HG03159 (cell line): Measurements from ENCODE around the gene MCU.
"Not testable (repeated sequence)": the region's sequence is repeated elsewhere in the genome, so short reads cannot be mapped to it uniquely, and the experiment has no call there.

ENCODE experiments used
- ATAC-seq: cut with Tn5 transposase; IDR thresholded peaks from one replicate; pipeline ENCODE4 v1.9.1; 2021; ENCODE audit warnings: mild to moderate bottlenecking, moderate library complexity; ENCODE audit not compliant: unreplicated experiment

Gene MCU

DNA sequence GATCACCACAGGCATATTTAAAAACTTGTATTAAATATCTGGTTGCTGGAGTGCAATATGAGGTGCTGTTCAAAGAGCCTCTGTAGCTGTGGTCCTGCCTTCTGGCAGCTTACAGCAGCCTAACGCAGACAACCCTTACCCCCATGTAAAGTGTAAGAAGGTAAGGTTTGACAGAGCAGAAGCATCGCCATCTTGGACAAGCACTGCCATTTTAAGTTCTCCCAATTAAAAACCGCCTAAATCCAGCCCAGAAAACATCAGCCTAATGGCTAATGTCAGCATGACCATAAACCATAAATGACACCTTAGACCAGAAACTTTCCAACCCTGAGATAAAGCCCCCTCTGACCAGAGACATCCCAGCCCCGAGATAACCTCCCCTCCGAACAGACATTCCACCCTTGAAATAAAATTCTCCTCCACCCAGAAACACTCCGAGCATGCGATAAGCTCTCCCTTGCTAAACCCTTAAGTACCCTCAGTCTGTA lies 196.3 kb downstream of the MCU start:
- no peak for ATAC-seq

DNA sequence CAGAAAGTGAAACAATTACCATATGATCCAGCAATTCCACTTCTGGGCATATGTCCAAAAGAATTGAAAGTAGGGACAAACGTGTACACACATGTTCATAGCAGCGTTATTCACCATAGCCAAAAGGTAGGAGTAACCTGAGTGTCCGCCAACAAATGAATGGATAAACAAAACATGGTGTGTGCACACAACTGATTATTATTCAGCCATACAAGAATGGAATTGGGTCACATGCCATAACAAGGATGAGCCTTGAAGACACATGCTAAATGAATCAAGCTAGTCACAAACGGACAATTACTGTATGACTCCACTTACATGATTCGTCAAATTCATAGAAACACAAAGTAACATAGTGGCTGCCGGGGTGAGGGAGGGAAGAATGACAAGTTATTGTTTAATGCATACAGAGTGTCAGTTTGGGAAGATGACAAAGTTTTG lies 197.5 kb downstream of the MCU start:
- no peak for ATAC-seq

DNA sequence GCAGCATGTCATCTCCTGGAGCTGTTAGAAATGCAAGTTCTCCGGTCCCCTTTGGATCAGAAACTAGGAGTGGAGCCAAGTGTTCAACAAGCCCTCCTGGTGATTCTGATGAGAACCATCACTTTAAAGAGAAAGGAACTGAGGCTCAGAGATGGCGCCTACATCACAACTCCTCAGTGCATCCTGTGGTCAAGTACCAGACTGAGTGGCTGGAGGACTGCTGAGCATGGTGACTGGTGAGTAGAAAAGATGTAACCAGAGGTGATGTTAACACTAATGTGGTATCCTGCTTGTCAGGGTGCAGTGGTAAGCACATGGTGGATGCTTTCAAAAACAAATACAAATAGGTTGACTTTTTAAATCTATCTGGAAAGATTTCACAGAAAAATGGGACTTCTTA lies 198.1 kb downstream of the MCU start:
- no peak for ATAC-seq

DNA sequence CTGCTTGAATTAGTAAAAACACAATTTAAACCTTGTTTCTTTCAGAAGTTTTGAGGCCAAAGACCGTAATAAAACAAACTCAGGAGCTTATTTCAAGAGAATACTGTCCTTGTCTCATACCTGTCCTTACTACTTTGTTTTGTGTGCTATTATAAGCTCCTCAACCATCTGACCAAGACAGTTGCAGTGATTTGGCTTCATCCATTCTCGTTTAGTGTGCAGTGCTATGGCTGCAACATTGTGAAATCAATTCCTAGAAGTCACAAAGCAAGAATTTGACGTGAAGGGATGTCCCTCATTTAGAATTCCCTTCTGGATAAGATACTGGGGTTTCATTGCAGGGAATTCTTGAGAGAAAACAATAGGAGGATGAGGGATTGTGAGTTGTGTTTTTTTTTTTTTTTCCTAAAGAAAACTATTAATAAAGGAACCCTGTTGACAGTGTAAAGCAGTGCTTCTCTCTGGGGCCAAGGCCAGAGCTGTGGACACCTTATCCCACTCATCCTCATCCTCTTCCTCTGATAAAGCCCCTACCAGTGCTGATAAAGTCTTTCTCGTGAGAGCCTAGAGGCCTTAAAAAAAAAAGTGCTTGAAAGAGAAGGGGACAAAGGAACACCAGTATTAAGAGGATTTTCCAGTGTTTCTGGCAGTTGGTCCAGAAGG lies 201.3 kb downstream of the MCU start, which contains the start of gene OIT3:
TSS of gene OIT3 (plus strand) at position 604 of the 663 bp plus-strand sequence. CDS start 60 bp downstream, outside the sequence.
- ATAC-seq, result no peak

DNA sequence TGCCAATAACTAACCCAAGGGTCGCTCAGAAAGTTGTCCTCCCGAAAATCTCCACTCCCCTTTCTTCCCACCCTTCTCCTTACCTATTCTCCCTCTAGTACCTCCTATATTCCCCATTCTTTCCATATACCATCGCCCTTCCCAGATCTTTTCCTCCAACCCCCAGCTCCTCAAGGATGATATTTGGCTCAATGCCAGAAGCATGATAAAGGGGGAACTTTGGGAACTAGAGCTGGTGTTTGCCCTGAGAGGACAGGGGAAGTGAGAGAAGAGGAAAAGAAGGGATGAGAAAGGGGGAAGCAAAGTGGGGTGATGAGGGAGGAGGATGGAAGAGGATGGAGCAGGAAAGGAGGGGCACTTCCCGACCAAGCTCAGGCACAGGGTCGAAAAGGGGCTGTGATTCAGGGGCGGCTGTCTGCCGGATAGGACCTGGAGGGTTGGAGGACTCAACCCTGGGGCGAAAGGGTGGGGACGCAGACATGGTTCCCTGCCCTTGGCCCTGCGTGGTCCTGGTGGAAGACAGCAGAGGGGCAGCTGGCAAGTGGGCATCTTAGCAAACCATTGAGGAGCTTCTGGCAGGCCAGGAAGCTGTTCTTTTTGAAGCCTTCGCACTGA lies 203.4 kb downstream of the MCU start:
- ATAC-seq, result no peak

DNA sequence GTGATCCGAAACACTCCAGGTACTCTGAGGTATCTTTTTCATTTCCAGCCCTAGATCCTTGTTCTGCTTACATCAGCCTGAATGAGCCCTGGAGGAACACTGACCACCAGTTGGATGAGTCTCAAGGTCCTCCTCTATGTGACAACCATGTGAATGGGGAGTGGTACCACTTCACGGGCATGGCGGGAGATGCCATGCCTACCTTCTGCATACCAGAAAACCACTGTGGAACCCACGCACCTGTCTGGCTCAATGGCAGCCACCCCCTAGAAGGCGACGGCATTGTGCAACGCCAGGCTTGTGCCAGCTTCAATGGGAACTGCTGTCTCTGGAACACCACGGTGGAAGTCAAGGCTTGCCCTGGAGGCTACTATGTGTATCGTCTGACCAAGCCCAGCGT lies 206.7 kb downstream of the MCU start:
- no peak for ATAC-seq

DNA sequence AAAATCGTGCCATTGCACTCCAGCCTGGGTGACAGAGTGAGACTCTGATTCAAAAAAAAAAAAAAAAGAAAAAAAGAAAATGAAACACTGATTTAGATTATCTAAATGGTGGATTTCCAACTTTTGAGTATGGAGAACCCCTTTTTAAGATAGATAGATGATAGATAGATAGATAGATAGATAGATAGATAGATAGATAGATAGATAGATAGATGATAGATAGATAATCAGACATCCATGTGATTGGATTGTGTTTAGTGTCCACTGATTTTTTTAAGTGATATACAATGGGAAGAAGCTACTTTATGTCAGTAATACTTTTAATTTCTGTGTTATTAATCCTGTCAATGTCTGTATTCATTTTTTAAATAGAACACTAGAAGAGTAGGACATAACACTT lies 207.6 kb downstream of the MCU start:
- ATAC-seq, result no peak

DNA sequence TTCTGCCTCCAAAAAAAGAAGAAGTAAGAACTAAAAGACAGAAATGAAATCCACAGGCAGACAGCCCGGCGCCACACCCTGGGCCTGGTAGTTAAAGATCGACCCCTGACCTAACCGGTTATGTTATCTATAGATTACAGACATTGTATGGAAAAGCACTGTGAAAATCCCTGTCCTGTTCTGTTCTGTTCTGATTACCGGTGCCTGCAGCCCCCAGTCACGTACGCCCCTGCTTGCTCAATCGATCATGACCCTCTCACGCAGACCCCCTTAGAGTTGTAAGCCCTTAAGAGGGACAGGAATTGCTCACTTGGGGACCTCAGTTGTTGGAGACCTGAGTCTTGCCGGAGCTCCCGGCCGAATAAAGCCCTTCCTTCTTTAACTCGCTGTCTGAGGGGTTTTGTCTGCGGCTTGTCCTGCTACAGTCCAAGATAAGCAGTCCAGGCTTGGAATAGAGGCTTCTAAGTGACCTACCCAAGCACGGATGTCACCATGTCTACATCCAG lies 212.1 kb downstream of the MCU start:
- not testable (repeated sequence) for ATAC-seq

DNA sequence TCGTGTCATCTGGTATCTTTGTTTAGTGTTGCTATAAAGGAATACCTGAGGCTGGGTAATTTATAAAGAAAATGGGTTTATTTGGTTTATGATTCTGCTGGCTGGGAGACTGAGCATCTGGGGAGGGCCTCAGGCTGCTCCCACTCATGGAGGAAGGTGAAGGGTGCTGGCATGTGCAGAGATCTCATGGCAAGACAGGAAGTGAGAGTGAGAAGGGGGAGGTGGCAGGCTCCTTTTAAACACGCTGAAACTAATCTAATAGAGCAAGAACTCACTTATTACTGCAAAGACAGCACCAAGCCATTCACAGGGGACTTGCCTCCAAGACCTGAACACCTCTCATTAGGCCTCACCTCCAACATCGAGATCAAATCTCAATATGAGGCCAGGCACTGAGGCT lies 212.9 kb downstream of the MCU start:
- ATAC-seq, result no peak

DNA sequence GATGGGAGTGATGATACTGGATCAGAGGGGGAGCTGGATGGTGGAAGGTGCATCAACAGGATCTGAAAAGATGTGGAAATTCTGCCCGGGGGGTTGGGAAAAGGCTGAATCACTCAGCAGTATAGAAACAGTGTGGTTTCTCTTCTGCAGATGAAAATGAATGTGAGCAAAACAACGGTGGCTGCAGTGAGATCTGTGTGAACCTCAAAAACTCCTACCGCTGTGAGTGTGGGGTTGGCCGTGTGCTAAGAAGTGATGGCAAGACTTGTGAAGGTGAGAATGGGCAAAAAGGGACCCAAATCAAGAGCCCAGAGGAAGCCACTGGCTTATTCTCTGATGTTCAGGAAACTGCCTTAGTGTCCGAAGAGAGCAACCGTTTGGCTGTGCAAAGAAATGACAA lies 214.5 kb downstream of the MCU start:
- no peak for ATAC-seq

DNA sequence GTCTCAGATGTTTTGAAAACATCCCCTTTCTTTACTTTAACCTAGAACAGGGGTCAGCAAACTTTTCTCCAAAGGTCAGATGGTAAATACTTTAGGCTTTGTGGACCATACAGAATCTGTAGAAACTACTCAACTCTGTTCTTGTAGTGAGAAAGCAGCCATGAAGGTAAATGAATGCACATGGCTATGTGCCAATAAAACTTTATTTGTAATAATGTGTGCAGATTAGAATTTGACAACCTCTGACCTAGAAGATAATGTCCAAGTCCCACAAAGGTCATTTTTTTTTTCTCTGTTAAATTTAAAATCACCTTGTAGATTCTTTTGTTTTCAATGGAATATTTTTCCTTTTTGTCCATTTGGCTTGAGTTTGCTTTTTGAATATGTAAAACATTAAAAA lies 218.8 kb downstream of the MCU start:
- no peak for ATAC-seq

DNA sequence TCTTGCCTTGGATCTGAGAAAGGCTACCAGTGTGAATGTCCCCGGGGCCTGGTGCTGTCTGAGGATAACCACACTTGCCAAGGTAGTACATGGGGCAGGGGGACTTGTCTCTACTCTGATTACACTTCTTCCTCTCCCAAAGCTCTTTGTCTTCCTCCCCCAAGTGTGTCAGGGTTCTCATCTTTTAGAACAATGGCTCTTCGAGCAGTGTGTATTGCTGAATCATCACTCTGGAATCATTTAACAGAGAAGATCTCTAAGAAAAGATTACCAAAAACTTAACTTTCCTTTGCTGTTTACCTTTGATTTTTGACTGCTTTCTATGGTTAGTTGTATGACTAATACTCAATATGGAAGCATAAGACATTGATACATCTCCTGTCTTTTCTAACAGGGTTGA lies 219.8 kb downstream of the MCU start:
- ATAC-seq, result no peak

DNA sequence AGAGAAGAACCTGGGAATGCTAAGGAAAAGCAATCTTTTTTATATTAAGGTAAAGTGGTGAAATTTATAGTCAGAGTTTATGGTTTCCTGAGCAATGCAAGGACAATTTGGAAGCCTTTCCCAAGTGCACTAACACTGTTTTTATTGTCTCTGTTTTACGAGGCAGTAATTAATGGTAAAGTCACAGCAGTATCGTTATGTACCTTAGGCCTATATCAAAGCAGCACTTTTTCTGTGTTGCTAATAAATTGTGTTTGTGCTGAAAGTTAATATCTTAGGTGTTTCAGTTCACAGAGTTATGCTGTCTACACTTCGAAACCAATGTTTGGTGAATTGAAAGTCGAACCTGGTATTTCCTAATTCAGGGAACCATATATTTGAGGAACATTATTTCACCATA lies 220.8 kb downstream of the MCU start:
- no peak for ATAC-seq

DNA sequence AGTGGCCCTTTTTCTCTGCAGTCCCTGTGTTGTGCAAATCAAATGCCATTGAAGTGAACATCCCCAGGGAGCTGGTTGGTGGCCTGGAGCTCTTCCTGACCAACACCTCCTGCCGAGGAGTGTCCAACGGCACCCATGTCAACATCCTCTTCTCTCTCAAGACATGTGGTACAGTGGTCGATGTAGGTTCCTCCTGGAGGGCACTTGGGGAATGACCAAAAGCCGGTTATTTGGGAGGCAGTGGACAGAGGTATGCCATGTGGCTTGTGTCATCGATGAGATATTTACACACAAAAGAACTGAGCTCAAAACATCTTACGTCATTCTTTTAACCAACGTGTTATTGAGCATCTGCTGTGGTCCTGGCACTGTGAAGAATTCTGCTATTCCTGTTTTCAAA lies 221.3 kb downstream of the MCU start:
- no peak for ATAC-seq

DNA sequence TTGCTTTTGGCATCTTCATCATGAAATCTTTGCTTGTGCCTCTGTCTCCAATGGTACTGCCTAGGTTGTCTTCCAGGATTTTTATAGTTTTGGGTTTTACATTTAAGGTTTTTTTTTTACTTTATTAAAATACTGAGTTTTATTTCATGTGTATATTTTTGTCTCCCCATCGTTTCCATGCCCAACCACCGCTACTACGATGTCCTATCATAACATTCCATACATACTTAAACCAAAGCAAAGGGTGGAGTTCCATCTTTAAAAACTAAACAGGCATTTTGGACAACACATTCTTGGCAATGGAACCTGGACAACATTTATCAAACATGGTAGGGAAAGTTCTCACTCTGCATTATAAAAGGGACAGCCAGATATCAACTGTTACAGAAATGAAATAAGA lies 225.3 kb downstream of the MCU start:
- not testable (repeated sequence) for ATAC-seq

DNA sequence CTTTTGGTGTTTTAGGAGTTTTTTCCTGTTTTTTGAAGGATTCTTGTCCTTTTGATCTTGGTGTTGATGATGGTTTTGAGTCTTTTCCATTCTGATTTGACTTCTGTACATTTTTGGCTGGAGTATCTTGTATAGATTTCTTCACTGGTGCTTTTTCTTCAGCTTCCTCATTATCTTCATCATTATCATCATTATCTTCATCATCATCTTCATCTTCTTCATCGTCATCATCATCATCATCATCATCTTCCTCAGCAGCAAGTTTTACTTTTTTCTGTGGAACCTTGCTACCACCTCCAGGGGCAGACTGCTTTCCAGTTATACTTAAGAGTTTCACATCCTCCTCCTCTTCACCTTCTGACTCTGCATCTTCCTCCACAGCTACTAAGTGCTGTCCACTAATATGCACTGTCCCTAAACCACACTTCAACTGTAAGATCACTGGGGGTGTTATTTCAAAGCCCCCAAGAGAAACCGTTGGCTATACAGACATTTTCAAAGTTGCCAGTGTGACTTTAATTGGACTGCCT lies 225.9 kb downstream of the MCU start:
- not testable (repeated sequence) for ATAC-seq

DNA sequence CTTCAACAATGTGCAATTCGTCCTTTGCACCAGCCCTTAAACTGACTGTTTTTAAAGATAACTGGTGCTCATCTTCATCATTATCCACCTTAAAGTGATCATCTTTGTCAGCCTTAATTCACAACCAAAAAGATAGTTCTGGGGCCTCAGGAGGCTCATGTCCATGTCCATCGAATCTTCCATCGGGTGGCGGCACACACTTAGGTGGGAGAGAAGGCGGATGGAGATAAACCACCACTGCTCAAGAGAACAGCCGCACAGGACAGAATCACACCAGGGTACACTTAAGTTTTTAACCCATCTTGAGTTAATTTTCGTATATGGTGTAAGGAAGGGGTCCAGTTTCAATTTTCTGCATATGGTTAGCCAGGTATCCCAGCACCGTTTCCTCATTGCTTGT lies 226.4 kb downstream of the MCU start:
- no peak for ATAC-seq

DNA sequence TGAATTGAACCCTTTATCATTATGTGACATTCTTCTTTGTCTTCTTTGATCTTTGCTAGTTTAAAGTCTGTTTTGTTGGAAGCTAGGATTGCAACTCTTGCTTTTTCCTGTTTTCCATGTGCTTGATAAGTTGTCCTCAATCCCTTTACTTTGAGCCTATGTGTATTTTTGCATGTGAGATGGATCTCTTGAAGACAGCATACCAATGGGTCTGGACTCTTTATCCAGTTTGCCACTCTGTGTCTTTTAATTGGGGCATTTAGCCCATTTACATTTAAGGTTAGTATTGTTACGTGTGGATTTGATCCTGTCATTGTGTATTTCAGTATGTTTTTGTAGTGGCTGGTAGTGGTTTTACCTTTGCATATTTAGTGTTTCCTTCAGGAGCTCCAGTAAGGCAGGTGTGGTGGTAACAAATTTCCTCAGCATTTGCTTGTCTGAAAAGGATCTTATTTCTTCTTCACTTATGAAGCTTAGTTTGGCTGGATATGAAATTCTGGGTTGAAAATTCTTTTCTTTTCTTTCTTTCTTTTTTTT lies 229.3 kb downstream of the MCU start:
- ATAC-seq, result not testable (repeated sequence)

DNA sequence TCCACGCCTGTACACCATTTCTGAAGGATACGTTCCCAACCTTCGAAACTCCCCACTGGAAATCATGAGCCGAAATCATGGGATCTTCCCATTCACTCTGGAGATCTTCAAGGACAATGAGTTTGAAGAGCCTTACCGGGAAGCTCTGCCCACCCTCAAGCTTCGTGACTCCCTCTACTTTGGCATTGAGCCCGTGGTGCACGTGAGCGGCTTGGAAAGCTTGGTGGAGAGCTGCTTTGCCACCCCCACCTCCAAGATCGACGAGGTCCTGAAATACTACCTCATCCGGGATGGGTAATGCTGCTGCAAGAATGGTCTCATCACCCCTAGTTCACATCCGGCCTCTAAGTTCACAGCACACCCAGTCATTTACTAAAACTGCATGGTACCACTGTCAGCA lies 232.4 kb downstream of the MCU start:
- ATAC-seq, result no peak

DNA sequence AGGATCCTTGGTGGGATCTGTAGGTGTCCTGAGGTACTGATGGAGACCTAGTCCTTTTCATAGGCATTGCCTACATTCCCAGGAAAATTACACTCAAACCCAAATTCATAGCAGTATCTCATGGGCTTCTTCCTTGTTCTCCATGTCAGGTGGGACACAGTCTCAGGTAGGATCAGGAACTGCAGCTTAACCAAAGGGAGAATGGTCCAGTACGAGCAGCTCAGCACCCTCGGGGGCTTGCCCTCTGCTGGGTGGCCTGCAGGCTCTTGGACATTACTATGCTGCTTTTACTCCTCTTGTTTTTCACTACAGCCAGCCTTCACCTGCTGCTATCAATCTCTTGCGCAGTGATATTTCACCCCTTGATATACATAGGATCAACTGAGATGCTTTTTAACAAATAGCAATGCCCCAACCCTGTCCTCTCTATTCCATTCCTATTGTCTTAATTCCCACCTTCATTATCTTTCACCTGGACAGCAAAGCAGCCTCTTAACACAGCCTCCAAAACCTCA lies 234.1 kb downstream of the MCU start:
- ATAC-seq, result no peak

DNA sequence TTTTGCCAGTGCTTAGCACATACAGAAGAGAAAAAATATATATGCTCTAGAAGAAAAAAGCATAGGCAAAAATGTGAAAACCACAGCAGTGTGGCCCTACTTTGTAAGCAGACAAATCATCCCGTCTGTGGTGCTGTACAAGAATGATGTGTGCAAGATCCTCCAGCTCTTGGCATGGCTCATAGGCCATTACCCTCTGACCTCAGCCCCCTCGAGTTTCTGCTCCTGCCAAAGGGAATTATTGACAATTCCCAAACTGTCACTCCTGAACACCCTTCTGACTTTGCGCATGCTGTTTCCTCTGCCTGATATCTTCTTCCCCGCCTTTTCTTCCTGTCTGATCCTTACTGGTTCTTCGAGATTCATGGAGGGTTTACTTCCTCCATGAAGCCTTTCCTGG lies 235.5 kb downstream of the MCU start:
- no peak for ATAC-seq

DNA sequence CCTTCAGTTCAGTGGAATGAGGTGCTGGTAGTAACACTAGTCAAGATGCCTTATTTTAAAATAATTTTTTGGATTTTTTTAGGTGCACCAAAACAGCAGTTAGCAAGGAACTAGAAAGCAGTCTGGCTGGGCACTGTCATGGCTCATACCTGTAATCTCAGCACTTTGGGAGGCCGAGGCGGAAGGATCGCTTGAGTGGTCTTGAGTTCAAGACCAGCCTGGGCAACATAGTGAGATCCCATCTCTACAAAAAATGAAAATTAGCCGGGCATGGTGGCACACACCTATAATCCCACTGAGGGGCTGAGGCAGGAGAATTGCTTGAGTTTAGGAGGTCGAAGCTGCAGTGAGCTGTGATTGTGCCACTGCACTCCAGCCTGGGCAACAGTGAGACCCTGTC lies 236.9 kb downstream of the MCU start:
- no peak for ATAC-seq
